HG02571 (cell line): Measurements from ENCODE around the gene FAM241A.
"Not testable (repeated sequence)": the region's sequence is repeated elsewhere in the genome, so short reads cannot be mapped to it uniquely, and the experiment has no call there.

Source experiments
- ATAC-seq: cut with Tn5 transposase; IDR thresholded peaks from one replicate; pipeline ENCODE4 v1.9.1; 2021; ENCODE audit warnings: mild to moderate bottlenecking, moderate library complexity; ENCODE audit not compliant: unreplicated experiment

Gene FAM241A

GRCh38 chr4:112136551-112136950 is 8.7 kb upstream of the FAM241A start:
- no peak for ATAC-seq

- no peak for ATAC-seq
Measured at GRCh38 chr4:112138538-112138937, 6.7 kb upstream of the FAM241A start.

GRCh38 chr4:112140536-112140935 is 4.7 kb upstream of the FAM241A start:
- ATAC-seq = no peak

DNA sequence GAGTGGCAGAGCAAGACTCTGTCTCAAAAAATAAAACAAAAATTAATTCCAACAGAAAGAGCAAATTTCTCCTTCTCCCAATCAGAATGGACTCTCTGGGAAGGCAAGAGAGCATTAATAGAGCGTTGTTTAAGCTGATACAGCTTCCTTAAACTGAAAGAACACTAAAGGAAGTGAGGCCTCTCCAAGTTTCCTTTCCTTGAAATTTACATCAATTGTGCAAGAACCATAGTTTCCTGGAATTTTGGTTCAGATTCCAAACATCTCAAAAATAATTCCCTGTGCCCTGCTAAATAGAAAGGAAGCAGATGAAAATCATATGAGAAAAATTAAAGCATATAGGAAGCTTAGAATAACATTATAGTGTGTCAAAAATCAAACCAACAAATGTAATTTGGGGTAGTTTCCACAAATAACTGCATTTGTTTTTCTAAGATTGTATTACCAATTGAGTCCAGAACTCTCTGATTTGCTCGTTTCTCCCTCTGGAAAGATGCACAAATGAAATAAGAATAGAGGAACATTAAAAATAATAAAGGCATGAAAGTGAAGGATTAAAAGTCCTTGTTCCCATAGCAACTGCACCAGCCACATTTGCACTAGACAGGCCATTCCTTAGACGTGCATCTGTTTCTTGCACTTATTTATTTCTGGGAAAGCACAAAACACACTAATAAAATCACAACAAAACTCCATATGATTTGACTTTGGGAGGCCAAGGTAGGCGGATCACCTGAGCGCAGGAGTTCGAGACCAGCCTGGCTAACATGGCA is 3.7 kb upstream of the FAM241A start:
- no peak for ATAC-seq

- ATAC-seq = no peak
Measured at GRCh38 chr4:112142182-112142581, 3.1 kb upstream of the FAM241A start.

- ATAC-seq = no peak
Measured at GRCh38 chr4:112143781-112144180, 1.5 kb upstream of the FAM241A start.

- no peak for ATAC-seq
Measured at GRCh38 chr4:112144546-112145325, 518 bp upstream of the FAM241A start.

DNA sequence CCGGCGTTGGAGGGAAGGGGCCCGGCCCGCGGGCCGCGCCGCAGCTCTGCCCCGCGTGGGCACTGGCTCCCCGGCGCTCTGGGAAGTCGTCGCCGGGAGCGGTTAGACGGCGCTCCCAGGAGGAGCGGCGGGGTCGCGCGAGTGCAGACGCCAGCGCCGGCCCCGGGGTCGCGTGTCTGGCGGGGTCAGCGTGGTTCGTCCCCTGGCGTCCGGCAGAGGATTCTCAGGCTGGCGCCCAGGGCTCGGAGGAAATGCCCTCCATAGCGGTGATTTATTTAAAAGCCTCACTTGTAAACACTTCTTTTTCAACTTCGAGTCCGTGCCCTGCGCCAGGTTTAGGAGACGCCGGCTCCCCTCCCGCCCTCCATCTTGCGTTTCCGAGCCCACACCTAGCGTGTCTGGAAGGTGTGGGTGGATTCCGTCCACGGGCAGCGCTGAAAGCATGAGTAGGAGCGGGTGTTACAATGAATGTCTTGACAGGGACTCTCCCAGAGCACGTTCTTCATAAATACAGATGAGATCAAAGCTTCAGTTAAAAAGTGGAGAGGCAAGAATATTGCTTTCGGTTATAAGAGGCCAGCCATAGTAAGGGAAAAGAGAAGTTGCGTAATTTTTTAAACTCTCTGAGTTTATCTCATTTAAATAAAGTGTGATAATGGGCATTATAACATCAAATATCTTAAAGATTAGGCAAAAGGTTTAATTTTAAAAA is 692 bp downstream of the FAM241A start:
- peak; percentile 66 for ATAC-seq

DNA sequence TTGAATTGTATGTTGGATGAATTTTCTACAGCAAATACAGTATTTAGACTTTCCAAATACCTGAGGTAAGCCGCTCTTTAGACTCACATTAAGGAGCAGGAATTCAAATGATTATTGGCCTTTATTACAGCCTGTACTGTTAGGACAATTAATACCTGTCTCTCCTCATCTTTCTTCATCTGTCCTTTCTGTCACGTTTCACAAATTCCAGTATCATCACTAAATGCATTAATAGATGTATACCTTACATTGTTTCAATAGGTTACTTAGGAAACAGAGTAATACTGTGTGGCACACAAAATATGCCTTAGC is 1.2 kb downstream of the FAM241A start:
- no peak for ATAC-seq

DNA sequence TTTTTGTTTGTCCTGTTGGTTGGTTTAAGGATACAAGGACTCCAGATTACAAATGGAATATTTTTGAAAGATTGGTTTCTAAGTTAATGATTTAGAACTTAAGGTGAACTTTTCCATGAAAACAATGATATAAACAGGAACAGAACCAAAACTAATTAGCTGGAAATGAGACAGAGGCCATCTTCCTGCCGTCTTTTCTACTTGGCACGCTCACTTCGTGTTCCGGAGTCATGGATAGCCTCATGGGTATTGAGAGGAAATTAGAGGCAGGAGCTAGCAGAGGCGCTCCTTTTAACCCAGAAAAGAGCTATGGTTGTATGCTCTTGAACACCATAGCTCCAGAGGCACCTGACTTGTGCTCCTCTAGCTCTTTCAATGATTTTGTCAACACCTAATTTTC is 2.4 kb downstream of the FAM241A start:
- ATAC-seq = no peak

GRCh38 chr4:112150920-112151319 is 5.7 kb downstream of the FAM241A start:
- ATAC-seq = no peak

- ATAC-seq = no peak
Measured at GRCh38 chr4:112152521-112152920, 7.3 kb downstream of the FAM241A start.

- ATAC-seq = no peak
Measured at GRCh38 chr4:112153211-112153791, 8.0 kb downstream of the FAM241A start.

- ATAC-seq = no peak
Measured at GRCh38 chr4:112156112-112156511, 10.9 kb downstream of the FAM241A start.

DNA sequence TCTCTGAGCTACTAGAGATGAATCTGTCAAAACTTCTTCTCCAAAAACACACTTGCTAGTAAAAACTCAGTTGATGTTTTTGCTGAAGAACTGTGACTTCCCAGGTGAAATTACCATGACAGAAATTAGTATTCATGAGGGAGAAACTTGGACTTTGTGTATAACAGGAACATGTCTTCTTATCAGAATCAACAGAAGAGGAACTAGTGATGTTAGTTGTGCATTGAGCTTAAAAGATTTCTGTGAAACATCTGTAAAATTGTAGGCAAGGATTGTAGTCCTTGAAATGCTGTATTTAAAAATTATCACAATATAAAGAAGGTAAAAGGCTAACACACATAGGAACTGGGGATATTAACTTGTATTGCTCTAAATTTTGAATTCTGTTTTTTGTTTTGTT is 11.3 kb downstream of the FAM241A start:
- ATAC-seq = no peak

- not testable (repeated sequence) for ATAC-seq
Measured at GRCh38 chr4:112163706-112164105, 18.5 kb downstream of the FAM241A start.

DNA sequence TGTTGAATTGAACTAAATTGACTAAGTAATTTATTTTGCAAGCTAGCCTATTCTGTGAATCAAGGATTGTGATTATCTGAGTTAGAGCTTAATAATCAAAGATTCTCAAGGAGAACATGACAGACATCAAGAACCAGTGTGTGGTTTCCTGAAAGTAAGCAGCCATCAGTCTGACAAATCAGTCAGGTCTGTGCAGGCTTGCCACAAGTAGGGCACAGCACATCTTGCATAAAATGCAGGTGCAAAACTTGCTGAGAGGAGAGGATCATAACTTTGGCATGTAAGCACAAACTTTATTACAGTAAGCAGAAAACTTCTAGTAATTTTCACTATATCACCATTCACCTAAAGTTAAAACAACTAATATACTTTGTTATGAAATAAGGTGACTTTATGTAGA is 22.5 kb downstream of the FAM241A start:
- no peak for ATAC-seq

DNA sequence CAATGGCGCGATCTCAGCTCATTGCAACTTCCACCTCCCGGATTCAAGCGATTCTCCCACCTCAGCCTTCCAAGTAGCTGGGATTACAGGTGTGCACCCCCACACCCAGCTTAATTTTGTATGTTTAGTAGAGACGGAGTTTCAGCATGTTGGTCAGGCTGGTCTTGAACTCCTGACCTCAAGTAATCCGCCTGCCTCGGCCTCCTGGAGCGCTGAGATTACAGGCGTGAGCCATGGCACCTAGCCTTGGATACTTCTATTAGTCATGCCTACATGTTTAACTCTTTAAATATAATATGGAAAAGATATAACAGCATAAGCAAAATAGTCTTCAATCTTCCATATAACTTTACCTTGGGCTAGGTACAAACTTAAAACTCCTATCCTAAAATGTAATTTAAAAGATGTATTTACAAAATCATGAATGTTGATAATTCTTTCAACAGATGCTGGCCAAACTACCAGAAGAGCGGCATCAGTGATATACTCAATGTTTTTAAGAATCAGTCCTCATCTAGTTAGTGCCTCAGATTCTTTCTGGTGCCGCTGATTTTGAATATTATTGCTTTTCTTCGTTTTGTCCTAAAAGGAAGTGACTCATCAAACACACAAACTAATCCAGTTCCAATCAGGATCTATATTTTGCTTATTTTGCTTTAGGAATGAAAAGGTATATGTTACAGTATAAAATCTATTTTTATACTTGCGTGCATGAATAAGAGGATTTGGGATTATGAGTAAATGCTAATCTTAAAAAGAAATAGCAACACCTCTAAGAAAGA is 23.7 kb downstream of the FAM241A start:
- no peak for ATAC-seq

DNA sequence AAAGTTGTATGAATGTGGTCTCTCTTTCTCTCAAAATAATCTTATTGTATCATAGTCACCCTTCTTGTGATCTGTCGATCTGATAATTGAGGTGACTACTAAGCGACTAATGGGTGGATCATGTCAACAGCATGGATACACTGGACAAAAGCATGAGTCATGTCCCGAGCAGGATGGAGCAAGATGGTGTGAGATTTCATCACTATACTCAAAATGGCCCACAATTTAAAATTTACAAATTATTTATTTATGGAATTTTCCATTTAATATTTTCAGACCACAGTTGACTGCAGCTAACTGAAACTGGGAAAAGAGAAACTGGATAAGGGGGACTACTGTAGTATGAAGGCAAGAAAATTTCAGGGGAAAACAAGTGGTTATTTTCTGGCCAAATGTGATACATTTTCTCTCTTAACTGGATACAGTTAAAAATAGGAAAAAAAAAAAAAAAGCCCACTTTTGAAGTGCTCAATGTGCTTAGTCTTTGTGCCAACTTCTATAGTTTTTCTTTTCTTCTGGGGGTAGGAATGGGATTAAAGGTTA is 25.3 kb downstream of the FAM241A start:
- ATAC-seq = no peak

- ATAC-seq = not testable (repeated sequence)
Measured at GRCh38 chr4:112171051-112171763, 26.0 kb downstream of the FAM241A start.
